IMR-90 (cell line): ENCODE results near the gene MAMDC4. TPM values are rescaled to one million over a fixed set of nuclear protein-coding genes. Genes with fewer than 3 reads are reported as not detected.

ENCODE experiments used
- ATAC-seq: fragments of 200-7000 bp; cut with Tn5 transposase; 2 replicates; pipeline ENCODE4 v1.9.1; 2020; ENCODE audit warnings: low read depth, mild to moderate bottlenecking, moderate library complexity
- BruUV-seq: library from RNA; stranded (reverse); fragments of 400-500 nt; replicated peaks from 2 replicates; lab custom pipeline; 2021; lab: Mats Ljungman, UMichigan
- CTCF ChIA-PET: fragments of 300-600 bp; formaldehyde crosslinking; extraction: SDS; loops from one replicate; lab custom pipeline; 2021; ENCODE audit warnings: antibody characterized with exemption; lab: Yijun Ruan, JAX
- POLR2A ChIA-PET: fragments of 300-600 bp; sonication (Branson Sonifier 250); formaldehyde crosslinking; loops from one replicate; lab custom pipeline; 2022; ENCODE audit warnings: antibody characterized with exemption; ENCODE audit not compliant: unreplicated experiment; lab: Charles Lee
- DNase-seq: peaks from one replicate; pipeline ENCODE4 v3.0.0; 2013
- H2AFZ ChIP-seq: replicated peaks from 2 replicates; pipeline ENCODE3; 2013; ENCODE audit warnings: low read length, mild to moderate bottlenecking; ENCODE audit not compliant: poor library complexity
- H2AK5ac ChIP-seq: 2 replicates; pipeline ENCODE4 v1.6.1; 2013; ENCODE audit warnings: low read depth, low read length, inconsistent platforms
- H2AK9ac ChIP-seq: replicated peaks from 2 replicates; pipeline ENCODE3; 2013; ENCODE audit warnings: mild to moderate bottlenecking, low read depth, low read length, moderate library complexity; ENCODE audit not compliant: poor library complexity
- H2BK120ac ChIP-seq: 2 replicates; pipeline ENCODE4 v1.6.1; 2013; ENCODE audit warnings: low read depth, low read length, inconsistent platforms
- H2BK15ac ChIP-seq: 3 replicates; pipeline ENCODE4 v1.6.1; 2013; ENCODE audit warnings: low read depth, low read length, inconsistent platforms
- H2BK20ac ChIP-seq: 2 replicates; pipeline ENCODE4 v1.6.1; 2013; ENCODE audit warnings: low read depth, mild to moderate bottlenecking, inconsistent platforms, low read length, moderate library complexity
- H2BK5ac ChIP-seq: 2 replicates; pipeline ENCODE4 v1.6.1; 2013; ENCODE audit warnings: mild to moderate bottlenecking, low read depth, low read length, inconsistent platforms; ENCODE audit not compliant: poor library complexity, severe bottlenecking
- H3K14ac ChIP-seq: replicated peaks from 2 replicates; pipeline ENCODE4 v1.6.1; 2013; ENCODE audit warnings: low read depth, low read length, inconsistent platforms
- H3K18ac ChIP-seq: 2 replicates; pipeline ENCODE4 v1.6.1; 2013; ENCODE audit warnings: low read depth, low read length, control low read depth
- H3K23ac ChIP-seq: 2 replicates; pipeline ENCODE4 v1.6.1; 2013; ENCODE audit warnings: low read depth, low read length, inconsistent platforms
- H3K27ac ChIP-seq: 2 replicates; pipeline ENCODE4 v1.5.1; 2013; ENCODE audit warnings: mild to moderate bottlenecking, control low read depth, low read length; ENCODE audit not compliant: insufficient read depth
- H3K27me3 ChIP-seq: 2 replicates; pipeline ENCODE4 v1.6.1; 2013; ENCODE audit warnings: low read length; ENCODE audit not compliant: control insufficient read depth, insufficient read depth
- H3K36me3 ChIP-seq: 2 replicates; pipeline ENCODE4 v1.6.1; 2013; ENCODE audit warnings: low read length, mixed read lengths; ENCODE audit not compliant: control insufficient read depth, insufficient read depth
- H3K4ac ChIP-seq: 2 replicates; pipeline ENCODE4 v1.6.1; 2013; ENCODE audit warnings: low read depth, low read length, inconsistent platforms
- H3K4me1 ChIP-seq: 2 replicates; pipeline ENCODE4 v1.6.1; 2013; ENCODE audit warnings: low read length, mixed read lengths; ENCODE audit not compliant: control insufficient read depth, insufficient read depth
- H3K4me2 ChIP-seq: 2 replicates; pipeline ENCODE4 v1.6.1; 2013; ENCODE audit warnings: low read depth, mild to moderate bottlenecking, control low read depth, low read length, moderate library complexity
- H3K4me3 ChIP-seq: 2 replicates; pipeline ENCODE4 v1.5.1; 2013; ENCODE audit warnings: low read depth, mild to moderate bottlenecking, control low read depth, low read length, moderate library complexity; ENCODE audit not compliant: insufficient read depth
- H3K56ac ChIP-seq: 2 replicates; pipeline ENCODE4 v1.6.1; 2013; ENCODE audit warnings: low read length, inconsistent platforms; ENCODE audit not compliant: insufficient read depth; ENCODE audit errors: extremely low read depth
- H3K79me1 ChIP-seq, 2 experiments: 2 replicates each; pipeline ENCODE4 v1.6.1; 2013; ENCODE audit warnings: low read length in 2 of 2, inconsistent platforms in 1 of 2, low read depth in 1 of 2
- H3K9ac ChIP-seq: 2 replicates; pipeline ENCODE4 v1.6.1; 2013; ENCODE audit warnings: low read depth, low read length, control low read depth
- H3K9me1 ChIP-seq: 2 replicates; pipeline ENCODE4 v1.6.1; 2013; ENCODE audit warnings: low read length, inconsistent platforms; ENCODE audit not compliant: insufficient read depth
- H3K9me3 ChIP-seq: 2 replicates; pipeline ENCODE4 v1.6.1; 2013; ENCODE audit warnings: low read length; ENCODE audit not compliant: control insufficient read depth, insufficient read depth
- H4K20me1 ChIP-seq: 2 replicates; pipeline ENCODE4 v1.6.1; 2013; ENCODE audit warnings: low read length, inconsistent platforms; ENCODE audit not compliant: insufficient read depth
- H4K5ac ChIP-seq: 2 replicates; pipeline ENCODE4 v1.6.1; 2013; ENCODE audit warnings: mild to moderate bottlenecking, low read depth, low read length, control low read depth
- H4K8ac ChIP-seq, 2 experiments: 2 replicates each; pipeline ENCODE4 v1.6.1; 2013; ENCODE audit warnings: low read depth in 2 of 2, low read length in 2 of 2, control low read depth in 1 of 2, inconsistent platforms in 1 of 2
- H4K91ac ChIP-seq: 2 replicates; pipeline ENCODE4 v1.6.1; 2013; ENCODE audit warnings: low read depth, low read length, inconsistent platforms; ENCODE audit not compliant: insufficient read depth
- BHLHE40 ChIP-seq: fragments of 150-350 bp; IDR thresholded peaks from 2 replicates; pipeline ENCODE4 v1.6.1; 2016; ENCODE audit warnings: mild to moderate bottlenecking, low read depth, low read length
- CEBPB ChIP-seq: IDR thresholded peaks from 2 replicates; pipeline ENCODE4 v1.6.1; 2012; ENCODE audit warnings: low read depth, low read length, improper control_type of control experiment
- CHD1 ChIP-seq: IDR thresholded peaks from 2 replicates; pipeline ENCODE4 v1.6.1; 2012; ENCODE audit warnings: low read depth, low read length, improper control_type of control experiment
- FOS ChIP-seq: fragments of 150-350 bp; IDR thresholded peaks from 2 replicates; pipeline ENCODE4 v1.6.1; 2016; ENCODE audit warnings: low read depth, low read length
- MAFK ChIP-seq: IDR thresholded peaks from 2 replicates; pipeline ENCODE4 v1.6.1; 2012; ENCODE audit warnings: low read depth, low read length, improper control_type of control experiment
- MAZ ChIP-seq: IDR thresholded peaks from 2 replicates; pipeline ENCODE4 v1.6.1; 2012; ENCODE audit warnings: low read depth, mild to moderate bottlenecking, low read length, improper control_type of control experiment, moderate library complexity, borderline replicate concordance
- MXI1 ChIP-seq: IDR thresholded peaks from 2 replicates; pipeline ENCODE4 v1.6.1; 2012; ENCODE audit warnings: low read depth, mild to moderate bottlenecking, low read length, moderate library complexity, borderline replicate concordance
- NFE2L2 ChIP-seq: fragments of 150-350 bp; IDR thresholded peaks from 2 replicates; pipeline ENCODE4 v1.6.1; 2016; ENCODE audit warnings: low read depth, mild to moderate bottlenecking, low read length
- POLR2A ChIP-seq: IDR thresholded peaks from 2 replicates; pipeline ENCODE4 v1.6.1; 2012; ENCODE audit warnings: mild to moderate bottlenecking, low read depth, low read length
- RAD21 ChIP-seq: IDR thresholded peaks from 2 replicates; pipeline ENCODE4 v1.6.1; 2012; ENCODE audit warnings: low read length, improper control_type of control experiment
- RCOR1 ChIP-seq: IDR thresholded peaks from 2 replicates; pipeline ENCODE4 v1.6.1; 2012; ENCODE audit warnings: mild to moderate bottlenecking, low read length, improper control_type of control experiment; ENCODE audit not compliant: insufficient replicate concordance
- RFX5 ChIP-seq: IDR thresholded peaks from 2 replicates; pipeline ENCODE4 v1.8.0; 2012; ENCODE audit warnings: low read depth, mild to moderate bottlenecking, low read length, moderate library complexity
- SMC3 ChIP-seq: fragments of 150-350 bp; IDR thresholded peaks from 2 replicates; pipeline ENCODE4 v1.6.1; 2016; ENCODE audit warnings: low read depth, mild to moderate bottlenecking, antibody characterized with exemption, low read length, moderate library complexity
- USF2 ChIP-seq: fragments of 150-350 bp; IDR thresholded peaks from 2 replicates; pipeline ENCODE4 v1.6.1; 2017; ENCODE audit warnings: mild to moderate bottlenecking, antibody characterized with exemption, low read length, low read depth
- WGBS, 2 experiments: methylation state at CpG; one replicate each; pipeline versions ENCODE4 v1.1.5 to v1.1.7; 2013; ENCODE audit warnings: missing lambda C conversion rate in 2 of 2; ENCODE audit not compliant: insufficient read length in 1 of 2; ENCODE audit errors: extremely low coverage in 2 of 2; 5-methylcytosine and 5-hydroxymethylcytosine counted together
- dilution Hi-C: fragments of 300-500 bp; cut with HindIII; formaldehyde crosslinking; loops from one replicate; pipeline ENCODE4 v1.14.3; 2018; ENCODE audit warnings: low sequenced_read_pairs; ENCODE audit not compliant: unreplicated experiment
- in situ Hi-C: fragments of 300-500 bp; cut with MboI; formaldehyde crosslinking; loops from 3 replicates; pipeline ENCODE4 v1.14.3; 2019; ENCODE audit warnings: low sequenced_read_pairs, inconsistent platforms, mixed read lengths
- intact Hi-C: fragments of 100-400 bp; cut with micrococcal nuclease; formaldehyde crosslinking; loops from 2 replicates; pipeline ENCODE4 v1.10.0; 2022
- polyA plus RNA-seq, 3 experiments: library from polyadenylated mRNA; depleted of rRNA; stranded (reverse); fragments of >200 nt; gene quantifications; 2 replicates each; pipeline ENCODE4 v1.2.3, GENCODE V29; 2012; ENCODE audit warnings: low replicate concordance in 1 of 3
- total RNA-seq: library from RNA; depleted of rRNA; stranded (reverse); fragments of >200 nt; gene quantifications from 2 replicates; pipeline ENCODE4 v1.2.3, GENCODE V29; 2012
- TF ChIP-seq, protein P1 (sequence below): conservative IDR thresholded peaks from 2 replicates; pipeline ENCODE4 v1.5.1; 2012; ENCODE audit warnings: mild to moderate bottlenecking, low read depth, low read length, improper control_type of control experiment
- TF ChIP-seq, protein P2 (sequence below): fragments of 150-350 bp; IDR thresholded peaks from 2 replicates; pipeline ENCODE4 v1.6.1; 2016; ENCODE audit warnings: low read depth, mild to moderate bottlenecking, low read length, moderate library complexity, borderline replicate concordance

MAMDC4 gene
- total and polyA plus RNA-seq, 2 of the 4 experiments (the other 2 are of a cell fraction) = 0.18 to 3.5 TPM

GRCh38 chr9:136827794-136828473 is 24.2 kb upstream of the MAMDC4 start:
- Histone ChIP-seq H3K9ac (no peak overlapping the region), H4K8ac (no peak overlapping the region)
- DNase-seq = no peak

More at GRCh38 chr9:136827794-136828473, 24.2 kb upstream of the MAMDC4 start:
- WGBS, 2 experiments = 95% methylated on average over 4 of the region's 14 CpGs; no CpG with 5 or more reads in 1 of the 2 experiments
- intact Hi-C loops = no loop called here
- Histone ChIP-seq H3K56ac (no peak overlapping the region), H4K20me1 (no peaks in the 10 kb centered on the region; the same call in 1 of the 2 replicates), H2BK20ac (no peak overlapping the region), H4K91ac (no peak overlapping the region), H3K4me2 (no peak overlapping the region), H2BK15ac (no peak overlapping the region), H3K9me3 (no peaks in the 10 kb centered on the region), H3K9me1 (no peaks in the 10 kb centered on the region), H3K4me1 (no peaks in the 10 kb centered on the region), H2AK9ac (no peak overlapping the region), H3K79me1 (peaks cover 3 to 8% of the 10 kb centered on the region in 2 experiments; a peak in 1 of 4 replicates), H2BK120ac (no peak overlapping the region), H3K4ac (no peak overlapping the region), H3K27me3 (no peaks in the 10 kb centered on the region), H3K36me3 (peaks cover 71% of the 10 kb centered on the region), H3K4me3 (no peak overlapping the region), H2BK5ac (no peak overlapping the region), H3K18ac (no peak overlapping the region), H3K23ac (no peak overlapping the region), H2AK5ac (no peak overlapping the region), H2AFZ (no peak overlapping the region), H3K14ac (no peak overlapping the region), H3K27ac (no peak overlapping the region), H4K5ac (no peak overlapping the region)
- no TSS peak for BruUV-seq
- POLR2A ChIA-PET = no interaction called here
- no peak for ATAC-seq
- CTCF ChIA-PET = interaction anchor here (2.0 kb wide), 1 partner anchor 15 kb away, joined by 4 read pairs; no protein-coding TSS in a partner anchor
- in situ Hi-C loops = no loop called here
- TF ChIP-seq CHD1 (no peak), RCOR1 (no peak), CEBPB (no peak), BHLHE40 (no peak), POLR2A (no peak), USF2 (no peak), RFX5 (no peak), MAZ (no peak), RAD21 (no peak), FOS (no peak), SMC3 (no peak), MAFK (no peak), MXI1 (no peak), NFE2L2 (no peak)
- TF ChIP-seq, protein P1, sequence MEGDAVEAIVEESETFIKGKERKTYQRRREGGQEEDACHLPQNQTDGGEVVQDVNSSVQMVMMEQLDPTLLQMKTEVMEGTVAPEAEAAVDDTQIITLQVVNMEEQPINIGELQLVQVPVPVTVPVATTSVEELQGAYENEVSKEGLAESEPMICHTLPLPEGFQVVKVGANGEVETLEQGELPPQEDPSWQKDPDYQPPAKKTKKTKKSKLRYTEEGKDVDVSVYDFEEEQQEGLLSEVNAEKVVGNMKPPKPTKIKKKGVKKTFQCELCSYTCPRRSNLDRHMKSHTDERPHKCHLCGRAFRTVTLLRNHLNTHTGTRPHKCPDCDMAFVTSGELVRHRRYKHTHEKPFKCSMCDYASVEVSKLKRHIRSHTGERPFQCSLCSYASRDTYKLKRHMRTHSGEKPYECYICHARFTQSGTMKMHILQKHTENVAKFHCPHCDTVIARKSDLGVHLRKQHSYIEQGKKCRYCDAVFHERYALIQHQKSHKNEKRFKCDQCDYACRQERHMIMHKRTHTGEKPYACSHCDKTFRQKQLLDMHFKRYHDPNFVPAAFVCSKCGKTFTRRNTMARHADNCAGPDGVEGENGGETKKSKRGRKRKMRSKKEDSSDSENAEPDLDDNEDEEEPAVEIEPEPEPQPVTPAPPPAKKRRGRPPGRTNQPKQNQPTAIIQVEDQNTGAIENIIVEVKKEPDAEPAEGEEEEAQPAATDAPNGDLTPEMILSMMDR = no peak
- TF ChIP-seq, protein P2, sequence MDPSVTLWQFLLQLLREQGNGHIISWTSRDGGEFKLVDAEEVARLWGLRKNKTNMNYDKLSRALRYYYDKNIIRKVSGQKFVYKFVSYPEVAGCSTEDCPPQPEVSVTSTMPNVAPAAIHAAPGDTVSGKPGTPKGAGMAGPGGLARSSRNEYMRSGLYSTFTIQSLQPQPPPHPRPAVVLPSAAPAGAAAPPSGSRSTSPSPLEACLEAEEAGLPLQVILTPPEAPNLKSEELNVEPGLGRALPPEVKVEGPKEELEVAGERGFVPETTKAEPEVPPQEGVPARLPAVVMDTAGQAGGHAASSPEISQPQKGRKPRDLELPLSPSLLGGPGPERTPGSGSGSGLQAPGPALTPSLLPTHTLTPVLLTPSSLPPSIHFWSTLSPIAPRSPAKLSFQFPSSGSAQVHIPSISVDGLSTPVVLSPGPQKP = no peak
- dilution Hi-C loops = no loop called here
